ENCODE measurements around the gene GPHA2.

- peak; percentile 96 to 97 (median 96) for TF ChIP-seq CTCF (IDR thresholded peaks at IDR 0.05)
- no peak for TF ChIP-seq POLR2A (IDR thresholded peaks at IDR 0.05)
Measured at GRCh38 chr11:64887757-64888405, 47.8 kb downstream of the GPHA2 start.
